ENCODE results near the gene SYN1.

DNA sequence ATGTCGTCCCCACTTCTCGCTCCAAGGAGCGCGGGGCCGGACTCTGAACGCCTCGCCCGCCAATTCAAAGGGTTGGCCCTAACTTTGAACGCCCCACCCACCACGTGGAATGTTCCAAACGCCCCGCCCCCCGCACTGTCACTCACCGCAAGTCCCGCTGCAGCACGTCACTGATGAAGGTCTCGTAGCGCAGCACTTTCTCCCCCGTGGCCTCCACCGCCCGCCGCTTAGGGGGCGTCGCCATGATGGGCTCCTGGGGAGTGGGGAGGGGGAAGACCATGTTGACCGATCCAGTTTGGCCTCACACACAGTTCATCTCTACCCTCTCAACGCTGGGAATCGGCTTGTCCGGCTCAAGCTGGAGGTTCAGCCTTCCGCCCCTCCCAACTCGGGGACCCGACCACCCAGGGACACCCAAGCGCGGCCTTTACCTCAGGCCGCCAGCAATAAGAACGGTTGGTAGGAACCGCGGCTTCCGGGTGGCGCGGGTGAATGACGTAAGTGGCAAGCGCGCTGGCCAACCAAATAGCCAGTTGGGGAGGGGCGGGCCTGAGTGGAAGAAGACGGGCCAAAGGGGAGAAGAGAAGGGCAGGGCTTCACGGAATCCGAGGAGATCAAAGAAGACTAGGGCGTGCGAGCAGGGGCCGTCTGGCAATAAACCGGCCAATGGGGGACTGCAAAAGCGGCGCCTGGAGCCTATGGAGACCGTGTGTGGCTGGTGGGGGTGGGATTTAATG lies 39.2 kb upstream of the SYN1 start, which contains the start of gene UXT:
- TF ChIP-seq, protein P1, sequence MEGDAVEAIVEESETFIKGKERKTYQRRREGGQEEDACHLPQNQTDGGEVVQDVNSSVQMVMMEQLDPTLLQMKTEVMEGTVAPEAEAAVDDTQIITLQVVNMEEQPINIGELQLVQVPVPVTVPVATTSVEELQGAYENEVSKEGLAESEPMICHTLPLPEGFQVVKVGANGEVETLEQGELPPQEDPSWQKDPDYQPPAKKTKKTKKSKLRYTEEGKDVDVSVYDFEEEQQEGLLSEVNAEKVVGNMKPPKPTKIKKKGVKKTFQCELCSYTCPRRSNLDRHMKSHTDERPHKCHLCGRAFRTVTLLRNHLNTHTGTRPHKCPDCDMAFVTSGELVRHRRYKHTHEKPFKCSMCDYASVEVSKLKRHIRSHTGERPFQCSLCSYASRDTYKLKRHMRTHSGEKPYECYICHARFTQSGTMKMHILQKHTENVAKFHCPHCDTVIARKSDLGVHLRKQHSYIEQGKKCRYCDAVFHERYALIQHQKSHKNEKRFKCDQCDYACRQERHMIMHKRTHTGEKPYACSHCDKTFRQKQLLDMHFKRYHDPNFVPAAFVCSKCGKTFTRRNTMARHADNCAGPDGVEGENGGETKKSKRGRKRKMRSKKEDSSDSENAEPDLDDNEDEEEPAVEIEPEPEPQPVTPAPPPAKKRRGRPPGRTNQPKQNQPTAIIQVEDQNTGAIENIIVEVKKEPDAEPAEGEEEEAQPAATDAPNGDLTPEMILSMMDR (IDR thresholded peaks at IDR 0.05) = no peak
- no peak for TF ChIP-seq EZH2 (IDR thresholded peaks at IDR 0.05)
- no peak for TF ChIP-seq EZH2phosphoT487 (IDR thresholded peaks at IDR 0.05)

Measured in neural progenitor cell (in vitro differentiated cells).